Testis (tissue), 3 donors: Measurements from ENCODE around the gene DNAJC8. TPM values are rescaled to one million over a fixed set of nuclear protein-coding genes. Genes with fewer than 3 reads are reported as not detected.

Source experiments
- DNase-seq: peaks from one replicate; pipeline ENCODE4 v3.0.0-alpha.2; 2019
- H3K27ac ChIP-seq, 2 donors: fragments of 200-600 bp; sonication (generic); one replicate each; pipeline ENCODE4 v1.5.1; 2019
- H3K27me3 ChIP-seq: fragments of 200-600 bp; sonication (generic); one replicate; pipeline ENCODE4 v1.5.1; 2019
- H3K36me3 ChIP-seq: fragments of 200-600 bp; sonication (generic); one replicate; pipeline ENCODE4 v1.5.1; 2017; ENCODE audit warnings: low read depth; ENCODE audit errors: missing control alignments
- H3K4me1 ChIP-seq: fragments of 200-600 bp; sonication (generic); one replicate; pipeline ENCODE4 v1.5.1; 2019
- H3K4me3 ChIP-seq, 2 donors: fragments of 200-600 bp; sonication (generic); one replicate each; pipeline ENCODE4 v1.5.1; 2017 to 2019
- H3K9me3 ChIP-seq: fragments of 200-600 bp; sonication (generic); one replicate; pipeline ENCODE4 v1.5.1; 2017
- POLR2A ChIP-seq: fragments of 450-650 bp; IDR thresholded peaks from one replicate; pipeline ENCODE4 v1.6.1; 2017; ENCODE audit warnings: antibody characterized with exemption, mild to moderate bottlenecking, moderate library complexity
- WGBS, 2 donors: methylation state at CpG; one replicate each; pipeline ENCODE4 v1.1.5; 2018; 5-methylcytosine and 5-hydroxymethylcytosine counted together
- intact Hi-C: fragments of 100-400 bp; cut with DNase I; formaldehyde crosslinking; loops from one replicate; pipeline ENCODE4 v1.15.1; 2023; ENCODE audit warnings: low total_unique reads
- polyA plus RNA-seq: library from polyadenylated mRNA; stranded (reverse); fragments of 350-450 nt; fragmentation: Illumina TruSeq; extraction: RNeasy Lipid Tissue Mini Kit (QIAGEN cat#74804); gene quantifications from one replicate; pipeline ENCODE4 v1.2.3, GENCODE V29; 2014; ENCODE audit warnings: low read depth, low replicate concordance; ENCODE audit not compliant: insufficient read depth
- total RNA-seq, 2 donors: library from RNA; depleted of rRNA; stranded (reverse); fragments of >200 nt; gene quantifications; one replicate each; pipeline ENCODE4 v1.2.3, GENCODE V29; 2016
- TF ChIP-seq, protein P1 (sequence below), 3 experiments: fragments of 450-650 bp in 2 of 3; fragments of 200-600 bp in 1 of 3; sonication (generic) in 1 of 3; IDR thresholded peaks; one replicate each; pipeline ENCODE4 v1.5.1; 2016 to 2019; ENCODE audit warnings: antibody characterized with exemption in 3 of 3, mild to moderate bottlenecking in 2 of 3, moderate library complexity in 1 of 3

The DNAJC8 gene
- total and polyA plus RNA-seq, 3 donors from 2014 or later, result 44.7 to 86.5 (median 48.0) TPM

DNA sequence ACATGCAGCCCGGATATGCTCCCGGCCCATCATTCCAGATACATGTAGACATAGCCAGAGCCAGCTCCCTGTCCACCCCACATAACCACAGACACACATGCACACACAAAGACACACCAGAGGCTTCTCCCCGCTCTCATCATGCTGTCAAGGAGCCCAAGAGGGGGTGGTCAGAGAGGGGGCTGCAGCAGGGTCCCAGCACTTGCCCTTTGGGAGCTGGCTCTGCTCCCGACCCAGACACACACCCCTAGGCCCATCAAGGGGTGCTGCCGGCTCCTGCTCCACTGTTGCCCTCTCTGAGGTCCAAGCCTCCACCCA, 58.9 kb downstream of the DNAJC8 start:
- no peaks in the 10 kb centered on the region for H3K9me3 ChIP-seq
- no peak for DNase-seq
- H3K36me3 ChIP-seq, result no peaks in the 10 kb centered on the region
- TF ChIP-seq, protein P1, sequence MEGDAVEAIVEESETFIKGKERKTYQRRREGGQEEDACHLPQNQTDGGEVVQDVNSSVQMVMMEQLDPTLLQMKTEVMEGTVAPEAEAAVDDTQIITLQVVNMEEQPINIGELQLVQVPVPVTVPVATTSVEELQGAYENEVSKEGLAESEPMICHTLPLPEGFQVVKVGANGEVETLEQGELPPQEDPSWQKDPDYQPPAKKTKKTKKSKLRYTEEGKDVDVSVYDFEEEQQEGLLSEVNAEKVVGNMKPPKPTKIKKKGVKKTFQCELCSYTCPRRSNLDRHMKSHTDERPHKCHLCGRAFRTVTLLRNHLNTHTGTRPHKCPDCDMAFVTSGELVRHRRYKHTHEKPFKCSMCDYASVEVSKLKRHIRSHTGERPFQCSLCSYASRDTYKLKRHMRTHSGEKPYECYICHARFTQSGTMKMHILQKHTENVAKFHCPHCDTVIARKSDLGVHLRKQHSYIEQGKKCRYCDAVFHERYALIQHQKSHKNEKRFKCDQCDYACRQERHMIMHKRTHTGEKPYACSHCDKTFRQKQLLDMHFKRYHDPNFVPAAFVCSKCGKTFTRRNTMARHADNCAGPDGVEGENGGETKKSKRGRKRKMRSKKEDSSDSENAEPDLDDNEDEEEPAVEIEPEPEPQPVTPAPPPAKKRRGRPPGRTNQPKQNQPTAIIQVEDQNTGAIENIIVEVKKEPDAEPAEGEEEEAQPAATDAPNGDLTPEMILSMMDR (IDR thresholded peaks at IDR 0.05), result no peak
- no peak for TF ChIP-seq POLR2A
- H3K27me3 ChIP-seq, result no peaks in the 10 kb centered on the region
- H3K27ac ChIP-seq, result no peak overlapping the region
- H3K4me1 ChIP-seq, result peaks cover 3% of the 10 kb centered on the region
- no peak overlapping the region for H3K4me3 ChIP-seq
- 63 to 66% methylated on average over 3 to 5 of the region's 5 CpGs for WGBS, 2 donors
- intact Hi-C loops, result no loop called here

DNA sequence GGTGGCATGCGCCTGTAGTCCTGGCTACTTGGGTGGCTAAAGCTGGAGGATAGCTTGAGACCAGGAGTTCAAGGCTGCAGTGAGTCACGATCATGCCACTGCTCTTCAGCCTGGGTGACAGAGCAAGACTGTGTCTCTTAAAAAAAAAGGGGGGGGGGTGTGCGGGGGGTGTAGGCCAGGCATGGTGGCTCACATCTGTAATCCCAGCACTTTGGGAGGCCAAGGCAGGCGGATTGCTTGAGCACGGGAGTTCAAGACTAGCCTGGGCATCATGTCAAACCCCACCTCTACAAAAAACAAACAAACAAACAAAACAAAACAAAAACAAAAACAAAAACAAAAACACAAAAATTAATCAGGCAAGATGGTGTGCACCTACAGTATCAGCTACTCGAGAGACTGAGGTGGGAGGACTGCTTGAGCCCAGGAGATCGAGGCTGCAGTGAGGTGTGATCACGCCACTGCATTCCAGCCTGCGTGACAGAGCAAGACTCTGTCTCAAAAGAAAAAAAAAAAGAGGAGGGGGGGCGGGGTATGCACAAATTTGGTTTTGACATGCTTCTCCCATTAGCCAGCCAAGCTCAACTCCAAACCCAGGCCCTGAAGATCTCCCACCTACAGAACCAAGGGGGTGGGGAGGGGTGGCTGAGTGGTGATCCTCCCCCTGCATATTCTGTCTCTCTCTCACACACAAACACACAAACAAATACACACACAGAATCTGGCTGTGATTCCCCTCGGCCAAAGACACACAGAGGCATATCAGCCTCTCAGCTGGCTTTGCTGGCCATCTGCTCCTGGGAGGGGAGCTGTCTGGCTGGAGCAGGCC, 59.5 kb downstream of the DNAJC8 start:
- Histone ChIP-seq H3K4me1 (peaks cover 3% of the 10 kb centered on the region), H3K27ac (no peak overlapping the region), H3K27me3 (no peaks in the 10 kb centered on the region), H3K9me3 (no peaks in the 10 kb centered on the region), H3K4me3 (no peak overlapping the region), H3K36me3 (no peaks in the 10 kb centered on the region)
- WGBS, 2 donors, result 72 to 73% methylated on average over 11 of the region's 11 CpGs
- TF ChIP-seq, protein P1 (IDR thresholded peaks at IDR 0.05), result no peak
- TF ChIP-seq POLR2A, result no peak
- intact Hi-C loops, result no loop called here
- DNase-seq, result no peak

DNA sequence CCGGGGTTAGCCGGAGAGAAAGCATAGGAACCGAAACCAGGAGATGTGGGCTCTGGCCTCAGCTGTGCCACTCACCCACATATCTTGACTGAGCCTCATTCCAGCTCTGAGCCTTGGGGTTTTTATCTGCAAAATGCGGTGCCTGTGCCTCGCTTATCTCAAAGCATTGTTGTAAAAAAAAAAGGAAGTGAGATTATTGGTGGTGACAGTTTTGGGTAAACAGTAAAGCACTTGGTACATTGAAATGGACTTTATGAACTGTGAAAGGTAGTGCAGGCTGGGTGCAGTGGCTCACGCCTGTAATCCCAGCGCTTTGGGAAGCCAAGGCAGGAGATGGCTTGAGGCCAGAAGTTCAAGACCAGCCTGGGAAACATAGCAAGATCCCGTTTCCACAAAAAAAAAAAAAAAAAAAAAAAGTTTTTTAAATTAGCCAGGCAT, 60.1 kb downstream of the DNAJC8 start:
- no peaks in the 10 kb centered on the region for H3K36me3 ChIP-seq

DNA sequence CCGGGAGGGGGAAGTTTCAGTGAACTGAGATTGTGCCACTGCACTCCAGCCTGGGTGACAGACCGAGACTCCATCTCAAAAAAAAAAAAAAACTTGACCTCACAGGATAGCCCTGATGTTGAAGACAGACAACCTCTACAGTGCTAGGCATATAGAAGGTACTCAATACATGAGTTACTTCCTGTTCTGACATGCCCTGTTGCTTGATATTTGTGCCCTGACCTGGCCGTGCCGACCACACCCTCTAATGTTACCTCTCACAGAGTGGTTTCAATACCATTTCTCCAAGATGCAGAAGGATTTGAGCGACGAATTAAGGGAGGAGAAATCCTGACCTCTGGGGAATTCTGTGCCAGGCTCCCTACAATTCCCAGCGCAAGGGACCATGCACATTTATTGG, 61.6 kb downstream of the DNAJC8 start:
- Histone ChIP-seq H3K9me3 (no peaks in the 10 kb centered on the region), H3K27ac (no peak overlapping the region), H3K36me3 (no peaks in the 10 kb centered on the region), H3K4me3 (no peak overlapping the region), H3K27me3 (no peaks in the 10 kb centered on the region), H3K4me1 (peaks cover 3% of the 10 kb centered on the region)
- no peak for DNase-seq
- intact Hi-C loops, result no loop called here
- 89 to 95% methylated on average over 7 of the region's 7 CpGs for WGBS, 2 donors
- no peak for TF ChIP-seq POLR2A
- TF ChIP-seq, protein P1 (IDR thresholded peaks at IDR 0.05), result no peak

More for the DNA sequence above, 60.1 kb downstream of the DNAJC8 start:
- H3K9me3 ChIP-seq, result no peaks in the 10 kb centered on the region
- 44 to 46% methylated on average over 8 of the region's 8 CpGs for WGBS, 2 donors
- H3K4me3 ChIP-seq, result no peak overlapping the region
- no peak for TF ChIP-seq POLR2A
- TF ChIP-seq, protein P1 (IDR thresholded peaks at IDR 0.05), result no peak
- intact Hi-C loops, result no loop called here
- DNase-seq, result peak; percentile 38
- no peaks in the 10 kb centered on the region for H3K27me3 ChIP-seq
- no peak overlapping the region for H3K27ac ChIP-seq
- peaks cover 3% of the 10 kb centered on the region for H3K4me1 ChIP-seq
